D341Med (cell line): ENCODE measurements around the gene RYR2.
"Not testable (repeated sequence)": the region's sequence is repeated elsewhere in the genome, so short reads cannot be mapped to it uniquely, and the experiment has no call there.

Experiments used
- DNase-seq: peaks from one replicate; pipeline ENCODE4 v3.0.0; 2012; ENCODE audit warnings: low spot score

Gene RYR2

GRCh38 chr1:237084341-237085077 lies 42.5 kb downstream of the RYR2 start:
- no peak for DNase-seq

GRCh38 chr1:237091691-237092090 lies 49.7 kb downstream of the RYR2 start:
- DNase-seq = no peak

- no peak for DNase-seq
Observed at GRCh38 chr1:237093691-237094090, 51.7 kb downstream of the RYR2 start.

- DNase-seq = no peak
Observed at GRCh38 chr1:237098541-237098940, 56.6 kb downstream of the RYR2 start.

GRCh38 chr1:237103021-237103420 lies 61.0 kb downstream of the RYR2 start:
- DNase-seq = no peak

GRCh38 chr1:237104096-237104495 lies 62.1 kb downstream of the RYR2 start:
- DNase-seq = no peak

GRCh38 chr1:237105826-237106225 lies 63.8 kb downstream of the RYR2 start:
- no peak for DNase-seq

- DNase-seq = no peak
Observed at GRCh38 chr1:237108297-237109040, 66.5 kb downstream of the RYR2 start.

- DNase-seq = no peak
Observed at GRCh38 chr1:237111807-237112206, 69.8 kb downstream of the RYR2 start.

GRCh38 chr1:237112663-237113062 lies 70.7 kb downstream of the RYR2 start:
- DNase-seq = no peak

GRCh38 chr1:237115035-237115434 lies 73.1 kb downstream of the RYR2 start:
- no peak for DNase-seq

- DNase-seq = no peak
Observed at GRCh38 chr1:237119091-237119490, 77.1 kb downstream of the RYR2 start.

- DNase-seq = no peak
Observed at GRCh38 chr1:237120683-237121082, 78.7 kb downstream of the RYR2 start.

- DNase-seq = no peak
Observed at GRCh38 chr1:237124856-237125462, 83.0 kb downstream of the RYR2 start.

GRCh38 chr1:237126180-237126579 lies 84.2 kb downstream of the RYR2 start:
- no peak for DNase-seq

GRCh38 chr1:237127301-237127700 lies 85.3 kb downstream of the RYR2 start:
- DNase-seq = not testable (repeated sequence)

GRCh38 chr1:237133921-237134320 lies 91.9 kb downstream of the RYR2 start:
- DNase-seq = no peak

GRCh38 chr1:237134929-237135328 lies 92.9 kb downstream of the RYR2 start:
- no peak for DNase-seq

- no peak for DNase-seq
Observed at GRCh38 chr1:237138551-237138950, 96.6 kb downstream of the RYR2 start.

- no peak for DNase-seq
Observed at GRCh38 chr1:237139732-237140131, 97.7 kb downstream of the RYR2 start.

- no peak for DNase-seq
Observed at GRCh38 chr1:237140986-237141385, 99.0 kb downstream of the RYR2 start.

GRCh38 chr1:237141502-237141901 lies 99.5 kb downstream of the RYR2 start:
- peak; percentile 55 for DNase-seq
